Stimulated activated CD8-positive, alpha-beta memory T cell treated with anti-CD3 and anti-CD28 coated beads, Interleukin-12 subunit alpha, Interleukin-12 subunit beta, amount 100 ng/mL, for 1 hour (primary cell): ENCODE measurements around the gene RNASE4.

Experiments
- DNase-seq: peaks from one replicate; pipeline ENCODE4 v3.0.0-alpha.2; 2020; ENCODE audit warnings: low read depth

The RNASE4 gene

GRCh38 chr14:20675669-20676068, 8.7 kb upstream of the RNASE4 start:
- no peak for DNase-seq

DNA sequence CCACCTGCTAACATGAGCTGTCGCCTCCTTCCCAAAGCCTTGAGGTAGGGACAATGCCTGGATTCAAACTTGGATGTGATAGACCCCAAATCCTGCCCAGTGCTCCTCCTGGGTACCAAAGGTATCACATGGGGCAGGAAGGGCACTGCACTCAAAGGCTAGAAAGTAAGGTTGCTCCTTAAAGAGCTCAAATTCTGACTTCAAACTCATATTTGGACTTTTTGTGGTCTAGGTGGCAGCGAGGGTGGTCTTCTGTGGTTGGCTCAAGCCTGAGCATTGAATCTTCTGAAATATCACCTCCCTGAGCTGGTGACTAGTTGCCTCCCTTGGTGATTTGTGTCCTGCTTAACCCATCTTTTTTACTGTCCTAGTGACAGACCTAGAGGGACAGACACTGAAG, 8.3 kb upstream of the RNASE4 start:
- no peak for DNase-seq

- no peak for DNase-seq
These were observed 4.5 kb upstream of the RNASE4 start for GRCh38 chr14:20679907-20680306.

DNA sequence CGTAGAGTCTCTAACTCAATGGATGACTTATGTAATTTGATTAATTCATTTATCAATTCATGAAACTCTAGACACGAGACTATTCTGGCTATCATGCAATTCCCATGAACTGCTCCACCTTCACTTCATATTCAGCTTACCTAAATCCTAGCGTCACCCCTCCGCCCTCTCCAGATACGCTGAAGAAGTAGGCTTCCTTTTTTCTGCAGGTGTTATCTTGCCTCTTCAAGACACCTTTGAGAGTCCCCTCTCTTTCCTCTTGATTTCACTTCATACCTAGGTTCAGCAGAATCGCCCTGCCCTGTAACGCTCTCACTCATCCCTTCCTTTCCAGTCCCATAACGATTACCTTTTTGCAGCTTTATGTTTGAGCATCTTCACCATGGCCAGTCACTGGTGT, 4.0 kb upstream of the RNASE4 start:
- no peak for DNase-seq

DNA sequence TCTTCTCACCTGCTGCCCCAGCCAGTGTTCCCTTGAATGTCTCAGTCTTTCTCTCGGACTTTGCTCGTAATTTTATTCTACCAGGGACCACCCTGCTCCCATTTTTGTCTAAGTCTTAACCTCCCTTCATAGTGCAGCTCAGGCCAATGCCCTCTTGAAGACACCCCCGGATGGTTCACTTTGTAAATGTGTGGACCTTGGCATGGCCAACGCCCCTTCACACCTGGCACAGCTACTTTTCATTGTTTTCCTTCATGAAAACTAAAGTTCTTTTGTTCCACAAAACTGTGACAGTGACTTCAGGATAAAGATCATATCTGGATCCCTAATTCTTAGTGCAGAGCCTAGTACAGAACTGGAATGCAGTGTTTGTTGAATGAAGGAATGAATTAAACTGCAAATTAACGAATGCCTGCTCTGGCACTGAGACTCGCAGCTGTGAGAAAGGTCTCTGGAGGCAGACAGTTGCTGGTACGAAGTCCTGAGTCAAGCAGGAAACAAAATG, 3.5 kb upstream of the RNASE4 start:
- no peak for DNase-seq

GRCh38 chr14:20681348-20682126, 2.8 kb upstream of the RNASE4 start:
- DNase-seq = peak; percentile 82

GRCh38 chr14:20682127-20682434, 2.3 kb upstream of the RNASE4 start:
- no peak for DNase-seq

- DNase-seq = peak; percentile 64
These were observed 1.8 kb upstream of the RNASE4 start for GRCh38 chr14:20682435-20683124.

DNA sequence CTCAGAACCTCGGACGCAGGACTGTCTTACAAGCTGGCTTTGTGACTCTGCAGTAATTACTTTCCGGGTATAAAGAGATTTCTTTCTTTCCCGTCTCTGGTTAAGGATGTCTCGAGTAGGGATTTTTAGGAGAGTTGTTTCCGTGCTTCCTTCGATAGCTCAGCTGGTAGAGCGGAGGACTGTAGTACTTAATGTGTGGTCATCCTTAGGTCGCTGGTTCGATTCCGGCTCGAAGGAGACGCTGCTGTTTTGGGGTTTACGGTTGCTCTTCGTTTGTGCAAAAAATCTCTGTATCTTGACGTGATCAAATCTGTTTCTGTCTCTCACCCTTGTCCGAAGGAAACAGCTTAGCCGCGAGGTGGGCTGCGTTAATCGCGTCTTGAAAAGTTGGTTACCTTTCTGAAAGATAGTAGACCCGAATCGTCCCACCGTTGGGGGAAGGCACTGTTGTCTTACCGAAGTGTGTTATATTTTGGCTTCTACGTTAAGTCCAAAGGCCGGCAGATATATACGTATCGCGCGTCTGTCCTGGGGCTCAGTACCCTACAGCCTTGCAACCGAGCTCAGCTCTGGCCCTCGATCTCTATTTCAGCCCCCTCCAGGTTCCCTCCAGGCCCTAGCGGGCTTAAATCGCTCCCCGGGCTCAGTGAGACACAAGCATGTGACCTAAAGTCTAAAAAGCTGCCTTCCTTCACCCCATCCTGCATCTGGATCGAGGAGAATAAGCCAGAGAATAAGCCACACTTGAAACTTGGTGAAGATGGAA, 1.1 kb upstream of the RNASE4 start:
- peak; percentile 61 for DNase-seq

DNA sequence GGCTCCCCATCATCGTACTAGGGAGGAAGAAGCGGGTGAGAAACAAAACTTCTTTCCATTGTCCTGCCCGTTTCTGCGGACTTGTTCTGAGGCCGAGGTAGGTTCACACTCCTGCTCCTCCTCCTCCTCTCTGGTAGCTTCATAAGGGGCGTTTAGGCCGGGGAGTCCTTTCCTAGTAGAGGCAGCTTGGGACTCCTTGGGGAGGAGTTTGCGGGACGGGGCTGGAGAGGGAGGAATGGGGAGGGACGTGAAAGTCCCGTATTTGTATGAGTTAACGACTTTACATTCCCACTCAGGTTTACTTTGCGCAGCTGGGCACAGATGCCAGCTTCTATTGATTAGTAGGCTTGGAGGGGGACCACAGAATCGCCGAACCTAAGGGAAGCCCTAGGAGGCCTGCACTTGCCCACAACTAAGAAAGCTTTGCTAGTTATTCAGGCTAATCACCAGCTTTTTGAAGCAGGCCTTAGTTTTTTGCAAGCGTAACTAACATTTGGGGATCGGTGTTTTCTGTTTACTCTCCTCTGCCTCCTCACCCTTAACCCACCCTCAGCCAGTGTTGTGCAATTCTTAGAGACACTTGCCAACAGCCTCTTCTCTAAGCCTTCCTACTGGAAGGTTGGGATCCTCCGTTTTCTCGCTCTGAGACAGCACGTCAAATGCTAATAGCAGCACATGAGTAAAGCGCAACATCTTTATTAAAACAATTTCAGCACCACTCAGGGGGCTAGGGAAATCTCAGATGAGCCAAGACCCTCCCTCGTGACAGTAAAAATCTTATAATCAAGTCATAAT, 499 bp downstream of the RNASE4 start:
- no peak for DNase-seq

- DNase-seq = no peak
These were observed 2.2 kb downstream of the RNASE4 start for GRCh38 chr14:20686386-20687143.

DNA sequence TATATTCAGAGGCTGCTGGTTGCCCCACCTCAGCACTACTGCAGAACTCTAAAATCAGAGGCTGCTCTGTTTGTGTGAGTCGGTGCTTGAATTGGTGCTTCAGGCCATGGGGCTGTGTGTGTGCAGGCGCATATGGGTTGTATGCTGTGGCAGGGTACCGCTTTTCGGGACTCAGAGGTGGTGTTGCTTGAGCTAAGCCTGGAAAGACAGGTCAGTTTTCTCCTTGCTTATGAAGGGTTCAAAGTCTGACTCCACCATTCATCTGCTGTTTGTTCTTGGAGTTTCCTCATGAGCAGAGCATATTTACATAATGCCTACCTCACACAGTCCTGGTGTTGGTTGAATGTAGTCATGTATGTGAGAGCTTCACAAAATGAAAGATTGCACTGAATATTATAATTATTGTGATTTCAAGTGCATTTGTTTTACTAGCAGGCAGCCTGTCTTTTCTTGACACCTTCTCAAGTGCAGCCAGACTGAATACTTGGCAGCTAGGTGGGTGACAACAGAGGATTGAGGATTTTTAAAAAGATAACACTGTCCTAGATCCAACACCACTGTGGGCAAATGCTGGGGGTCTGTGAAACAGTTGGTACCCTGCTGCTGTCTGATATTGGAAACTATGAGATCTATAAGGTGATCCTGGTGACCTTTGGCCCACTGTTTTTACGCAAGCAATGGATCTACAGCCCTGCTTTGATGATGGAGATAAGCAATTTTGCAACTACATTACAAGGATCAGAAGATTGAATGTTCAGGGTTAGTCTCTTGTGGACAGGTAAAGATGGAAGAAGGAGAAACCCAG, 3.2 kb downstream of the RNASE4 start:
- DNase-seq = no peak

- DNase-seq = no peak
These were observed 3.9 kb downstream of the RNASE4 start, which contains the start of gene ANG for GRCh38 chr14:20688167-20688839. Gene ANG (plus strand): TSS chr14:20688764. CDS start chr14:20693565, 4,801 bp downstream.

GRCh38 chr14:20690848-20691640, 6.7 kb downstream of the RNASE4 start:
- peak; percentile 21 for DNase-seq

GRCh38 chr14:20692116-20692751, 7.9 kb downstream of the RNASE4 start:
- DNase-seq = no peak

DNA sequence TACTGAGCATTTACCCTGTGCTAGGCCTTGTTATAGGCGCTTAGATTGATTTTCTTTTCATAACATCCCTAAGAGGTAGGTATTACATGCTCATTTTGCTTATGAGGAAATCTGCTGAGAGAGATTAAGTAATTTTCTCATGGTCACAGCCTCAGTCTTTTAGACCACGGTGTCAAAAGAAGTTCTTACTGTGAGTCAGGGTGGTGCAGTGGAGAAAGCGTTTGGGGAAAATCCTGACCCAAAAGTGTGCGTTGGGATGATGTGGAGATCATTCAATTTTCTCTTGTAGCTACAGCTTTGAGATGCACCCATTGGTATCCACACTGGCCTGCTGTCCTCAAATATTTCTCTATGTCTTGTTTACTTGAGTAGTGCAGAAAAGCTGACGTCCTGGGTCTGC, 12.4 kb downstream of the RNASE4 start:
- no peak for DNase-seq

DNA sequence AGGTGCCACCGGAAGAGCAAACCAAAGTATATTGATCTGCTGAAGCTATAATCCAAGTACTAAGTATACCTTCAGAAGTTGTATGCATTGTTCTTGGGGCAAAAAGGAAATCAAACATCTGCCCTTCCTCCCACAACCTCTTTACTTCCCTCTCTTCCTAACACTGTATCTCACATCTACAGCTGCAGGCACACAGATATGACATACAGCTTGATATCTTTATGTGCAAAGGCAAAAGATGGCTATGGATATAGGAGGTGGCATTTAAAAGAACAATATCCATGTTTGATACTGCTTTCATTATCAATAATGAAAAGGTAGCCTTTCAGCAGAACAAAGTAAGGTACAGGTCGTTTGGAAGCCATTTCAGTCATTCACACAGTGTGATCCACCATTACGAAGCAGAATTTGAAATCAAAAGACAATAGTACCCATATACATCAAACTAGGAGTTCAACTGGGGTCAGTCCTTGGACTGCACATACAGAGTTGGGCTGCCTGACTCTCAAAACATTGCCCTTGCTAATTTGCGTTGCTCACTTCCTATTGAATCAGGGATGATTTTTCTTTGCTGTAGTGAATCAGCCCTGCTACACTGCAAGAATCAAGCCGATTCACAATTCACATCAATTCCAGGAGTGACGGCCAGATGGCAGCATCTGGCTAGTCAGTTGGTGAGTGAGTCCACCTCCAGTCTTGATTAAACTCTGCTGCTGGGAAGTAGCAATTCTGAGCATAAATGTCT, 13.1 kb downstream of the RNASE4 start:
- DNase-seq = peak; percentile 40

GRCh38 chr14:20698018-20698329, 13.6 kb downstream of the RNASE4 start:
- no peak for DNase-seq
